Mucosa of rectum (tissue), 2 donors: Measurements from ENCODE around the gene MAGI1.

Source experiments
- H3K27ac ChIP-seq, 2 donors: one replicate each; pipeline ENCODE4 v1.7.0; 2013; ENCODE audit warnings: inconsistent platforms in 2 of 2, low read depth in 2 of 2, low read length in 2 of 2
- H3K27me3 ChIP-seq, 2 donors: one replicate each; pipeline ENCODE4 v1.7.0; 2013; ENCODE audit warnings: low read length in 2 of 2; ENCODE audit not compliant: control insufficient read depth in 2 of 2, insufficient read depth in 2 of 2
- H3K36me3 ChIP-seq, 2 donors: one replicate each; pipeline ENCODE4 v1.7.0; 2013; ENCODE audit warnings: low read length in 2 of 2; ENCODE audit not compliant: control insufficient read depth in 2 of 2, insufficient read depth in 2 of 2
- H3K4me1 ChIP-seq, 2 donors: one replicate each; pipeline ENCODE4 v1.7.0; 2013; ENCODE audit warnings: low read length in 2 of 2, mild to moderate bottlenecking in 1 of 2; ENCODE audit not compliant: control insufficient read depth in 2 of 2, insufficient read depth in 2 of 2
- H3K4me3 ChIP-seq, 2 donors: one replicate each; pipeline ENCODE4 v1.7.0; 2013; ENCODE audit warnings: low read length in 2 of 2
- H3K9ac ChIP-seq, 2 donors: one replicate each; pipeline ENCODE4 v1.7.0; 2013; ENCODE audit warnings: low read length in 2 of 2, low read depth in 1 of 2, mild to moderate bottlenecking in 1 of 2
- H3K9me3 ChIP-seq, 2 donors: one replicate each; pipeline ENCODE4 v1.7.0; 2013; ENCODE audit warnings: low read length in 2 of 2; ENCODE audit not compliant: control insufficient read depth in 2 of 2
- donor health status: healthy.
- donor health status: Normal muscosa, but diverticular disease.

Gene MAGI1

GRCh38 chr3:65816208-65816607 is 222.5 kb downstream of the MAGI1 start:
- Histone ChIP-seq H3K27me3 (no peaks in the 10 kb centered on the region), H3K4me1 (no peaks in the 10 kb centered on the region), H3K4me3 (no peak overlapping the region), H3K27ac (no peak overlapping the region), H3K36me3 (no peaks in the 10 kb centered on the region), H3K9ac (no peak overlapping the region), H3K9me3 (no peaks in the 10 kb centered on the region)

GRCh38 chr3:65814845-65815578 is 223.7 kb downstream of the MAGI1 start:
- no peaks in the 10 kb centered on the region for H3K4me1 ChIP-seq
- no peaks in the 10 kb centered on the region for H3K36me3 ChIP-seq
- H3K27me3 ChIP-seq = no peaks in the 10 kb centered on the region
- no peak overlapping the region for H3K9ac ChIP-seq
- no peak overlapping the region for H3K27ac ChIP-seq
- H3K9me3 ChIP-seq = no peaks in the 10 kb centered on the region
- H3K4me3 ChIP-seq = no peak overlapping the region

GRCh38 chr3:65811892-65812291 is 226.8 kb downstream of the MAGI1 start:
- Histone ChIP-seq H3K9me3 (no peaks in the 10 kb centered on the region), H3K27ac (no peak overlapping the region), H3K9ac (no peak overlapping the region), H3K27me3 (no peaks in the 10 kb centered on the region), H3K4me1 (peaks cover 0 to under 1% of the 10 kb centered on the region in 2 donors), H3K36me3 (no peaks in the 10 kb centered on the region), H3K4me3 (no peak overlapping the region)

- no peak overlapping the region for H3K4me3 ChIP-seq
- H3K9ac ChIP-seq = no peak overlapping the region
- no peak overlapping the region for H3K27ac ChIP-seq
- H3K27me3 ChIP-seq = no peaks in the 10 kb centered on the region
- H3K4me1 ChIP-seq = peaks cover 0 to 2% of the 10 kb centered on the region in 2 donors
- no peaks in the 10 kb centered on the region for H3K9me3 ChIP-seq
- H3K36me3 ChIP-seq = no peaks in the 10 kb centered on the region
Measured at GRCh38 chr3:65811086-65811761, 227.5 kb downstream of the MAGI1 start.

- no peaks in the 10 kb centered on the region for H3K36me3 ChIP-seq
- H3K4me1 ChIP-seq = peaks cover 0 to 2% of the 10 kb centered on the region in 2 donors
- no peaks in the 10 kb centered on the region for H3K9me3 ChIP-seq
- H3K4me3 ChIP-seq = no peak overlapping the region
- H3K9ac ChIP-seq = no peak overlapping the region
- no peak overlapping the region for H3K27ac ChIP-seq
- H3K27me3 ChIP-seq = no peaks in the 10 kb centered on the region
Measured at GRCh38 chr3:65810302-65810701, 228.4 kb downstream of the MAGI1 start.

GRCh38 chr3:65809641-65810150 is 229.0 kb downstream of the MAGI1 start:
- Histone ChIP-seq H3K9ac (no peak overlapping the region), H3K4me1 (peaks cover 0 to 2% of the 10 kb centered on the region in 2 donors), H3K9me3 (no peaks in the 10 kb centered on the region), H3K27ac (no peak overlapping the region), H3K36me3 (no peaks in the 10 kb centered on the region), H3K27me3 (no peaks in the 10 kb centered on the region), H3K4me3 (no peak overlapping the region)

GRCh38 chr3:65808824-65809223 is 229.9 kb downstream of the MAGI1 start:
- Histone ChIP-seq H3K27ac (no peak overlapping the region), H3K27me3 (no peaks in the 10 kb centered on the region)

GRCh38 chr3:65808407-65808806 is 230.3 kb downstream of the MAGI1 start:
- Histone ChIP-seq H3K9ac (no peak overlapping the region), H3K9me3 (no peaks in the 10 kb centered on the region), H3K27ac (no peak overlapping the region), H3K36me3 (no peaks in the 10 kb centered on the region), H3K4me3 (no peak overlapping the region), H3K27me3 (no peaks in the 10 kb centered on the region), H3K4me1 (peaks cover 0 to 2% of the 10 kb centered on the region in 2 donors)

More at GRCh38 chr3:65808824-65809223, 229.9 kb downstream of the MAGI1 start:
- peaks cover 0 to 2% of the 10 kb centered on the region in 2 donors for H3K4me1 ChIP-seq
- no peaks in the 10 kb centered on the region for H3K9me3 ChIP-seq
- no peak overlapping the region for H3K9ac ChIP-seq
- no peak overlapping the region for H3K4me3 ChIP-seq
- H3K36me3 ChIP-seq = no peaks in the 10 kb centered on the region

GRCh38 chr3:65807225-65807624 is 231.5 kb downstream of the MAGI1 start:
- Histone ChIP-seq H3K4me1 (peaks cover 0 to 2% of the 10 kb centered on the region in 2 donors), H3K9ac (no peak overlapping the region), H3K4me3 (no peak overlapping the region), H3K36me3 (no peaks in the 10 kb centered on the region), H3K27me3 (no peaks in the 10 kb centered on the region), H3K27ac (no peak overlapping the region), H3K9me3 (no peaks in the 10 kb centered on the region)

GRCh38 chr3:65806600-65806999 is 232.1 kb downstream of the MAGI1 start:
- Histone ChIP-seq H3K27ac (no peak overlapping the region), H3K4me1 (peaks cover 0 to 2% of the 10 kb centered on the region in 2 donors), H3K27me3 (no peaks in the 10 kb centered on the region), H3K9ac (no peak overlapping the region), H3K9me3 (no peaks in the 10 kb centered on the region), H3K4me3 (no peak overlapping the region), H3K36me3 (no peaks in the 10 kb centered on the region)
